ENCODE measurements around the gene ATP5PD.
"Not testable (repeated sequence)": the region's sequence is repeated elsewhere in the genome, so short reads cannot be mapped to it uniquely, and the experiment has no call there.

The ATP5PD gene

DNA sequence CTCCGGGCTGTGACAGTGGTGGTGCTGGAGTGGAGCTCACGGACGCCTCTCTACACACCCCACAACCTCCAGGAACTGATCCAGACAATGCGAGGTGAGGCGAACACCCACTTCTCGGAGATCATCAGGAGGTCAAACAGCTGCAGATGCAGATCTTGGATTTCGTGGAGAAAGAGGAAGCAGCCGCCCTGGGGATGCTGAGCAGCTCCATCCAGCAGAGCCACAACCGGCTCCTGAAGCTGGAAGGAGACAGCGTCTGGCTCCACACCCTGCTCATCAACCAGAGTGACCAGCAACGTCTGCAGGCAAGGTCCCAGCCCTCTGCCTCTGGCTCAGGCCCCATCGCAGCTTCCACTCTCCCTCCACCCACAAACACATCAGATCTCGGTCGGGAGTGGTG, 27.8 kb upstream of the ATP5PD start:
- DNase-seq (ENCODE audit: insufficient read length) (no peak), FAIRE-seq (no peak)
- TF ChIP-seq POLR2A (IDR thresholded peaks at IDR 0.05; ENCODE audit: low read depth, low read length) (no peak), POLR2AphosphoS5 (IDR thresholded peaks at IDR 0.05; ENCODE audit: low read depth, low read length) (no peak), TAF1 (IDR thresholded peaks at IDR 0.05; ENCODE audit: borderline replicate concordance, low read depth, low read length) (no peak)

DNA sequence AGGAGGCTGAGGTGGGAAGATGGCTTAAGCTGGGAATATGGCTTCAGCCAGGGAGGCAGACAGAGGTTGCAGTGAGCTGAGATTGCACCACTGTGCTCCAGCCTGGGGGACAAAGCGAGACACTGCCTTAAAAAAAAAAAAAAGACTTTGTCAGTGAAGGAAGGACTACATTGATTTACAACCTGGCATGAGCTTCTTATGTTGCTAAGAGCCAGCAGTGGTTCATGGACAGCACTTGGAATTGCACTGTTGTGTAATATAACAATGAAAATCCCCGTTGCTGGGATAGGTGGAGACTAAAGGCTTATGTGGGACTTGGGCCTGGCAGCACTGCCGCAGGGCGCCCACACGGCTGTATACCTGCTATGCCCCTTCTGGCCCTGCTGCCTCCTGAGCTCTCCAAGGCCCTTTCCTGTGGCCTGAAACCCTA, 26.9 kb upstream of the ATP5PD start:
- DNase-seq (ENCODE audit: insufficient read length) (no peak), FAIRE-seq (no peak)
- TF ChIP-seq POLR2AphosphoS5 (IDR thresholded peaks at IDR 0.05; ENCODE audit: low read depth, low read length): no peak
- no peak for TF ChIP-seq POLR2A (IDR thresholded peaks at IDR 0.05; ENCODE audit: low read depth, low read length)

DNA sequence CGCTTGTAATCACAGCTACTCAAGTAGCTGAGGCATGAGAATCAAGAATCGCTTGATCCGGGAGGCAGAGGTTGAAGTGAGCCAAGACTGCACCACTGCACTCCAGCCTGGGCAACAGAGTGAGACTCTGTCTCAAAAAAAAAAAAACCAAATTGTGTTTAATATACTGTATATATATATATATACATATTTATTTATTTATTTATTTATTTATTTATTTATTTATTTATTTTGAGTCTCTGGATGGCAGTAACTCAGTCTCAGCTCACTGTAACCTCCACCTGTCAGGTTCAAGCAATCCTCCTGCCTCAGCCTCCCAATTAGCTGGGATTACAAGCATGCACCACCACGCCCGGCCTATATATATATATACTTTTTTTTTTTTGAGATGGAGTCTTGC, 26.1 kb upstream of the ATP5PD start:
- FAIRE-seq: not testable (repeated sequence)

DNA sequence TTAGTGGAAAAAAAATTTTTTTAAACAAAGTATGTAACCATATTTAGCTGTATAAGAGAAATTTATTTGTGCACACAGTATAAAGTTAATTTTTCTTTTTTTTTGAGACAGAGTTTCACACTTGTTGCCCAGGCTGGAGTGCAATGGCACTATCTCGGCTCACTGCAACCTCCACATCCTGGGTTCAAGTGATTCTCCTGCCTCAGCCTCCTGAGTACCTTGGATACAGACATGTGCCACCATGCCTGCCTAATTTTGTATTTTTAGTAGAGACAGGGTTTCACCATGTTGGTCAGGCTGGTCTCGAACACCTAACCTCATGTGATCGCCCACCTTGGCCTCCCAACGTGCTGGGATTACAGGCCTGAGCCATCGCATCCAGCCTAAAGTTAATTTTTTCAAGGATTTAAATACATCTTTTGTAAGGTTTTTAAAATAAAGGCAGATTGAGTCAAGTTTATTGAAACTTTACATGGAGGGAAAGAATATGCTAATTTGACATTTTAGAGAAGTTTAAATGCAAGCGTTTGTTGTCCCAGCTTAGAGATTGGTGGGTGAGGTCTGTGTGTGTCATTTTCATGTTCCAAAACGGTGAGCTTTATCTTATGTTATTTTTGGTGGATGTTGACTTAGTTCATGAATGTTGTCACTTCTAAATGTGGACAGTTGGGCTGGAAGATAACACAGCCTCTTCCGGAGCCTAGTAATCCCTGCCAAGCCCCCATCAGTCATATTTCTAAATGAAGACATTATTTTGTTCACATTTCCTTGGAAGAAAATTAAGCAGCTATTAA, 24.9 kb upstream of the ATP5PD start:
- FAIRE-seq: not testable (repeated sequence)

More for the DNA sequence above, 26.1 kb upstream of the ATP5PD start:
- not testable (repeated sequence) for DNase-seq (ENCODE audit: insufficient read length)

DNA sequence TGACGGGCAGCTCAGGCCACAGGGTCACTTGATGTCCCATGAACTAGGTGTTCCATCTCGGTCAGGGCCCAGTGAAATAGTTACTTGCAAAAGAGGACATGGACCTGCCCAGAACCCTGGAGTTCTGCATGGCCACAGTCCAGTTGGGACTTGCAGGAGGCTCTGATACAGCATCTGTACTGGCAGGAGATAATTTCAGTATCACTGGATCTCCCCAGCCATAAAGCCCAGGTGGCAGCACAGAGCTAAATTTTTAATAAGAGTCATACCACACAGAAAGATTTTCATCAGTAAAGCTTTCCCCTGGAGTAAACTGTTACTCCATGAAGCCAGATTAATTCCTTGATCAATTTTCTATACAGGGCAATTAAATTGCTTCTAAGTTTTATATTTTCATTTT, 23.0 kb upstream of the ATP5PD start:
- peak; percentile 13 for DNase-seq (ENCODE audit: insufficient read length)
- no peak for TF ChIP-seq POLR2AphosphoS5 (IDR thresholded peaks at IDR 0.05; ENCODE audit: low read depth, low read length)
- TF ChIP-seq TAF1 (IDR thresholded peaks at IDR 0.05; ENCODE audit: borderline replicate concordance, low read depth, low read length): no peak
- TF ChIP-seq POLR2A (IDR thresholded peaks at IDR 0.05; ENCODE audit: low read depth, low read length): no peak
- no peak for FAIRE-seq

More for the DNA sequence above, 24.9 kb upstream of the ATP5PD start:
- DNase-seq (ENCODE audit: insufficient read length): not testable (repeated sequence)

DNA sequence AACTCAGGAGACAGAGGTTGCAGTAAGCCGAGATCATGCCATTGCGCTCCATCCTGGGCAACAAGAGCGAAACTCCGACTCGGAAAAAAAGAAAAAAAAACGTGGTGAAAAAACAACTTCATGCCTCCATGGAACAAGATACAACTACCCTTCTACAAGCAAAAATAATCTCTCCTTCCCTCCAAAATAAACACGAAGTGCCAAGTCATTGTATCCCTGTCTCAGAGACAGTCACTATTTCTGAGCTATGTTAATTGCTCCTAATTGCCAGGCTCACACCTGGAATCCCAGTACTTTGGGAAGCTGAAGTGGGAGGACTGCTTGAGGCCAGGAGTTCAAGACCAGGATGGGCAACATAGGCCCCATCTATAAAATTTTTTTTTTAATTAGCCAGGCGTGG, 22.0 kb upstream of the ATP5PD start:
- FAIRE-seq (no peak), DNase-seq (ENCODE audit: insufficient read length) (no peak)
- TF ChIP-seq POLR2AphosphoS5 (IDR thresholded peaks at IDR 0.05; ENCODE audit: low read depth, low read length) (no peak), POLR2A (IDR thresholded peaks at IDR 0.05; ENCODE audit: low read depth, low read length) (no peak), TAF1 (IDR thresholded peaks at IDR 0.05; ENCODE audit: borderline replicate concordance, low read depth, low read length) (no peak)

DNA sequence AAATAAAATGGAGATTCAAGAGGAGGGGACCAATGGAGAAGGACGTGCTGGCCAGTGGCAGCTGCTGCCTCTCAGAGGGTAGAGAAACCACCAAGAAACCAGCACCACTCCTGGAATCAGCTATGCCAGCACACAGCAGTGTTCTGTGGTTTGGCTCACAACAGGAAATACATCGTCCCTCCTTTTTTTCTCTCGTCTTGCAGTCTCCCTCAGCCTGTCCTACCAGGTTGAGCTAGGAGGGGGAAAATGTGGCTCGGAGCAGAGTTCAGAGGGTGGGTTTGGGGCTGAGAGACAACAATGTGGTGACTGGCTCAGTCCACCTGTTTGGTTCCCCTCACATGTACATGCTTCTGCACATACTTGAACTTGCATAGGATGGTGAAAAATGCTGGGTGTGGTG, 21.1 kb upstream of the ATP5PD start:
- DNase-seq (ENCODE audit: insufficient read length): no peak
- TF ChIP-seq POLR2A (IDR thresholded peaks at IDR 0.05; ENCODE audit: low read depth, low read length) (no peak), POLR2AphosphoS5 (IDR thresholded peaks at IDR 0.05; ENCODE audit: low read depth, low read length) (no peak), TAF1 (IDR thresholded peaks at IDR 0.05; ENCODE audit: borderline replicate concordance, low read depth, low read length) (no peak)
- no peak for FAIRE-seq

DNA sequence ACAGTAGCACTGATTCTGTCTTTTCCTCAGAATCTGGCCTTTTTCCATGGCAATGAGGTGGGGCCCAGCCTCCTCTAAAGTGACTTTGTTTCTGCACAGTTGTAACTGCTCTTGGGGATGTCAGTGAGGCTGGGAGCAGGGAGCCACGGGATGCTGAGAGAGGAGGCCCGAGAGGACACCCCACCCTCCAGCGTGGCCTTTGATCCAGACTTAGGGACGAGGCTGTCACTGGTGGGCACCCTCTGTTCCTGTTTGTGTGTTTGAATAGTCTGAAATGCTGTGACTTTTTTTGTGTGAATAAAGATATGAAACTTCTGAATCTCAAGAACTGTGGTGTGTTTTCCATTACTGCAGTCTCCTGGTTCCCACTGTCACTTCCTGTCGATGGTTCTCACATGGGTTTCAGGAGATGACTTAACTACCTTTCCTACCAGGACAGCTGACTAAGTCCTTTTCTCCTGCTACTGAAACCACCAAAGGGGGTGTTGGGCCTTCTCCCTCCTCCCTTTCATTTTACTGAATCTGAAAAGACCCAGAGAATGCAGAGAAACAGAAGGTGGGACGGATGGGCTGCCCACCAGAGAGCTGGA, 18.9 kb upstream of the ATP5PD start:
- DNase-seq (ENCODE audit: insufficient read length): no peak
- FAIRE-seq: no peak
- TF ChIP-seq POLR2AphosphoS5 (IDR thresholded peaks at IDR 0.05; ENCODE audit: low read depth, low read length): no peak
- TF ChIP-seq POLR2A (IDR thresholded peaks at IDR 0.05; ENCODE audit: low read depth, low read length): no peak

DNA sequence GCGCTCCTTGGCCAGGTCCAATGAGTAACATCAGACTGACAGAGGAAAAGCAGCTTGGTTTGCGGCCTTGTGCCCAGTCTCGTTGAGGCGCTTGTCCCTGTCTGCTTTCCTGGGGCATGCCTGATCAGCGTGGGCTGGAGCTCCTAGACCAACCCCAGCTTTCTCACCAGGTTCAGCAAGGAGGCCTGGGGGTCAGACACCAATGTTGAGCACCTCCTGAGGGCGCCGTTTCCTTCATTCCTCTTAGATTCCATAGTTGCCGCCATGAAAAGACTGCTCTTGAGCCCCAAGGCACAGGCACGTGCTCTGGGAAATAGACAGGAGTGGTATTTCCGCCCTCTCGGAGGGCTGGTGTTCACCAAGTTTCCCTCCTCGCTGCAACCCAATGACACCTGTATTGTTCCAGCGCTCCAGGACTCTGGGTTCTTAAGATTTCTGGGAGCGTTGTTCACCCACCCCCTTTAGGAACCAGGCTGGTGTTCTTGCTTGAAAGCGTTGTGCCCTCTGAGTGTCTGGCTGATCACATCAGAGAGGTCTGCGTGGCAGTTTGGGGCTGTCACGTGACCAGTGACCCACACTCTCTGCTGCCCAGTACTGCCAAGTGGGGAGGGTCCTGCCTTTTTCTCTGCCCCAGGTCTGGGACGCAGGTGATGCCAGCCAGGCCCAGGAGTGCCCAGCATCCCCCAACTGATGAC, 18.2 kb upstream of the ATP5PD start:
- no peak for TF ChIP-seq POLR2A (IDR thresholded peaks at IDR 0.05; ENCODE audit: low read depth, low read length)
- FAIRE-seq (no peak), DNase-seq (ENCODE audit: insufficient read length) (no peak)

DNA sequence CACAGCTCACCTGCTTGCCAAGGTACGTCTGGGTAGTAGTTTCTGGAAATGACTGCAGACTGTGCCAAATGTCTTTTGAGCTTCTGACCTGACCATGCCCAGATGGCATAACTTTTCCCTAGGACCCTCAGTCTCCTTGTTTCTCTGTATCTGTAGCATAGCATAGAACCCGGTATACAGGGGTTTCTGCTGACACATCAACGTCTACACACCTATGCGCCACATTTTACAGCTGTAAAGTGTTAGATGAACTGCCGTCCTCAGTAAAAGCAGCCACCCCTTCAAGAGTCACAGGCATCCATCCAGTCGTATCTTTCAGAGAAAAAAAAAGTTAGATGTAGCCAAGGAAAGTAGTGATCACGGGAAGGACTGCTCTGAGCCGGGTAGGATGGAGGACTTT, 17.7 kb upstream of the ATP5PD start:
- FAIRE-seq (no peak), DNase-seq (ENCODE audit: insufficient read length) (no peak)
- no peak for TF ChIP-seq TAF1 (IDR thresholded peaks at IDR 0.05; ENCODE audit: borderline replicate concordance, low read depth, low read length)
- no peak for TF ChIP-seq POLR2AphosphoS5 (IDR thresholded peaks at IDR 0.05; ENCODE audit: low read depth, low read length)
- TF ChIP-seq POLR2A (IDR thresholded peaks at IDR 0.05; ENCODE audit: low read depth, low read length): no peak

DNA sequence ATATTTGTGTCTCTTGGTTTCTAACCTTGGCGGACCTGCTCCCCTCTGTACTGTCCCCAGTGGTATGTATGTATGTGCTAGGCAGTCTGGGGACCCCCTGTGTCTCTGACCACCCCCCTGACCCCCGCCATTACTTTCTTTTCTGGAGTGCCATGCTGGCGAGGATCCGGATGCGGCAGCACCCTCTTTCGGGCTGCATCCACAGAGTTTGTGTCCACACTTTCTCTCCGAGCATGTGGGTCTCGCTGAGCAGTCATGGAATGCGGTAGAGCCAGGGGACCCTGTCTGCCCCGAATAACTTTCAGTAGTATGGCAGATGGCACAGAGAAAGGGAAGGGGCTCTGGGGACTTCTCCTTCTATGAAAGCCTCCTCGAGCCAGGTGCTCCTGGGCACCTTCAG, 17.3 kb upstream of the ATP5PD start:
- DNase-seq (ENCODE audit: insufficient read length) (no peak), FAIRE-seq (no peak)
- TF ChIP-seq TAF1 (IDR thresholded peaks at IDR 0.05; ENCODE audit: borderline replicate concordance, low read depth, low read length) (no peak), POLR2A (IDR thresholded peaks at IDR 0.05; ENCODE audit: low read depth, low read length) (no peak)

DNA sequence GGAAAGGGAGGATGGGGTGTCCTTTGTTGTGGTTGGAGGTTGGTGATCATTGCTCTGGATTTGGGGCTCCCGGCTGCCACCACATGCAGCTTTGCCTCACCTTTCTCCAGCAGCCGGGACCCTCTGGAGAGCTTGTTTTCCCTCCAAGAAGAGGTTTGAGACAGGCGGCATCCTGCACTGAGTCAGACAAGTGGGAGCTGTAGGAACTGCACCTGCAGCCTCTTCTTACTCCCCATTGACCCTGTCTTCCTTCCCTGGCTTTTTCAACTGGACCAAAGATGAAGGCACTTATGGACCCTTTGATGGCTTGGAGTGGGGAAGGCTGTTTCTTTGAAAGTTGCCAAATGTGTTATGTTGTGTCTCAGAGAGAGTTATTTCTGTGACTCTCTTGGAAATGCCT, 16.9 kb upstream of the ATP5PD start:
- TF ChIP-seq POLR2AphosphoS5 (IDR thresholded peaks at IDR 0.05; ENCODE audit: low read depth, low read length) (no peak), POLR2A (IDR thresholded peaks at IDR 0.05; ENCODE audit: low read depth, low read length) (no peak), TAF1 (IDR thresholded peaks at IDR 0.05; ENCODE audit: borderline replicate concordance, low read depth, low read length) (no peak)
- no peak for FAIRE-seq
- no peak for DNase-seq (ENCODE audit: insufficient read length)

Measured in GM12892 (cell line).